Osteoblast (primary cell): Measurements from ENCODE around the gene CFAP100. TPM values are rescaled to one million over a fixed set of nuclear protein-coding genes. Genes with fewer than 3 reads are reported as not detected.

Experiments
- DNase-seq: peaks from one replicate; pipeline ENCODE4 v3.0.0; 2011; ENCODE audit warnings: low spot score, mixed read lengths; ENCODE audit not compliant: insufficient read length; ENCODE audit errors: missing footprints
- H2AFZ ChIP-seq: 2 replicates; pipeline ENCODE4 v1.6.0; 2011; ENCODE audit warnings: mild to moderate bottlenecking, low read length
- H3K27ac ChIP-seq: 2 replicates; pipeline ENCODE4 v1.5.1; 2011; ENCODE audit warnings: mild to moderate bottlenecking, low read depth, low read length, moderate library complexity
- H3K27me3 ChIP-seq: 2 replicates; pipeline ENCODE4 v1.6.0; 2012; ENCODE audit warnings: mild to moderate bottlenecking, control low read depth, inconsistent platforms, low read length, moderate library complexity; ENCODE audit not compliant: insufficient read depth
- H3K36me3 ChIP-seq: 2 replicates; pipeline ENCODE4 v1.5.1; 2011; ENCODE audit warnings: mild to moderate bottlenecking, low read length, control low read depth, moderate library complexity; ENCODE audit not compliant: insufficient read depth
- H3K4me1 ChIP-seq: 2 replicates; pipeline ENCODE4 v1.5.1; 2011; ENCODE audit warnings: mild to moderate bottlenecking, low read length, control low read depth, moderate library complexity; ENCODE audit not compliant: insufficient read depth
- H3K4me2 ChIP-seq: 2 replicates; pipeline ENCODE4 v1.6.0; 2011; ENCODE audit warnings: mild to moderate bottlenecking, low read length; ENCODE audit not compliant: insufficient read depth
- H3K4me3 ChIP-seq: fragments of 200-600 bp; sonication (generic); 3 replicates; pipeline ENCODE4 v1.5.1; 2012; ENCODE audit warnings: mild to moderate bottlenecking, low read length, inconsistent platforms; ENCODE audit not compliant: insufficient read depth
- H3K79me2 ChIP-seq: 2 replicates; pipeline ENCODE4 v1.6.0; 2012; ENCODE audit warnings: mild to moderate bottlenecking, low read length, control low read depth, inconsistent platforms; ENCODE audit not compliant: insufficient read depth
- H3K9me3 ChIP-seq: 2 replicates; pipeline ENCODE4 v1.5.1; 2011; ENCODE audit warnings: low read depth, low read length, control low read depth
- H4K20me1 ChIP-seq: 2 replicates; pipeline ENCODE4 v1.6.0; 2012; ENCODE audit warnings: mild to moderate bottlenecking, low read length, control low read depth; ENCODE audit not compliant: insufficient read depth
- CTCF ChIP-seq: IDR thresholded peaks from 2 replicates; pipeline ENCODE4 v1.5.1; 2011; ENCODE audit warnings: mild to moderate bottlenecking, low read depth, low read length, moderate library complexity; ENCODE audit errors: extremely low read depth
- total RNA-seq: library from RNA; depleted of rRNA; stranded (reverse); fragments of >200 nt; gene quantifications from 2 replicates; pipeline ENCODE4 v1.2.3, GENCODE V29; 2012

Gene CFAP100
- total RNA-seq, 1 donor, result not detected

- no peaks in the 10 kb centered on the region for H3K27me3 ChIP-seq
- no peaks in the 10 kb centered on the region for H3K79me2 ChIP-seq
- no peak overlapping the region for H2AFZ ChIP-seq
- H3K4me2 ChIP-seq, result no peak overlapping the region
- H3K36me3 ChIP-seq, result no peaks in the 10 kb centered on the region
- H4K20me1 ChIP-seq, result no peaks in the 10 kb centered on the region
- TF ChIP-seq CTCF, result no peak
- H3K27ac ChIP-seq, result no peak overlapping the region
- no peak overlapping the region for H3K4me3 ChIP-seq
- no peaks in the 10 kb centered on the region for H3K4me1 ChIP-seq
- H3K9me3 ChIP-seq, result no peaks in the 10 kb centered on the region
- peak; percentile 19 for DNase-seq
Measured at GRCh38 chr3:126431103-126431534, 36.4 kb downstream of the CFAP100 start.

- no peak overlapping the region for H3K4me3 ChIP-seq
- no peaks in the 10 kb centered on the region for H4K20me1 ChIP-seq
- H3K27me3 ChIP-seq, result no peaks in the 10 kb centered on the region
- H3K9me3 ChIP-seq, result no peaks in the 10 kb centered on the region
- H3K79me2 ChIP-seq, result no peaks in the 10 kb centered on the region
- DNase-seq, result no peak
- no peaks in the 10 kb centered on the region for H3K4me1 ChIP-seq
- TF ChIP-seq CTCF, result no peak
- H3K4me2 ChIP-seq, result no peak overlapping the region
- peaks cover 10% of the 10 kb centered on the region for H3K36me3 ChIP-seq
- H2AFZ ChIP-seq, result no peak overlapping the region
- H3K27ac ChIP-seq, result no peak overlapping the region
Measured at GRCh38 chr3:126432361-126433104, 37.8 kb downstream of the CFAP100 start.

- TF ChIP-seq CTCF, result no peak
- Histone ChIP-seq H3K27me3 (no peaks in the 10 kb centered on the region), H2AFZ (no peak overlapping the region), H3K9me3 (no peaks in the 10 kb centered on the region), H3K79me2 (no peaks in the 10 kb centered on the region), H3K4me2 (no peak overlapping the region), H3K4me1 (no peaks in the 10 kb centered on the region), H3K27ac (no peak overlapping the region), H3K36me3 (peaks cover 14% of the 10 kb centered on the region), H4K20me1 (no peaks in the 10 kb centered on the region), H3K4me3 (no peak overlapping the region)
- no peak for DNase-seq
Measured at GRCh38 chr3:126433105-126433430, 38.4 kb downstream of the CFAP100 start.

GRCh38 chr3:126433496-126434263 is 39.0 kb downstream of the CFAP100 start:
- Histone ChIP-seq H4K20me1 (no peaks in the 10 kb centered on the region), H2AFZ (no peak overlapping the region), H3K36me3 (peaks cover 19% of the 10 kb centered on the region), H3K27me3 (no peaks in the 10 kb centered on the region), H3K9me3 (no peaks in the 10 kb centered on the region), H3K4me3 (no peak overlapping the region), H3K27ac (no peak overlapping the region), H3K4me1 (no peaks in the 10 kb centered on the region), H3K4me2 (no peak overlapping the region), H3K79me2 (no peaks in the 10 kb centered on the region)
- TF ChIP-seq CTCF, result no peak
- DNase-seq, result no peak
